ENCODE results near the gene GALNT10. TPM values are rescaled to one million over a fixed set of nuclear protein-coding genes. Genes with fewer than 3 reads are reported as not detected.

GALNT10 gene
- total and polyA plus RNA-seq, 2 donors from 2014 or later: 13.0 to 44.3 TPM

DNA sequence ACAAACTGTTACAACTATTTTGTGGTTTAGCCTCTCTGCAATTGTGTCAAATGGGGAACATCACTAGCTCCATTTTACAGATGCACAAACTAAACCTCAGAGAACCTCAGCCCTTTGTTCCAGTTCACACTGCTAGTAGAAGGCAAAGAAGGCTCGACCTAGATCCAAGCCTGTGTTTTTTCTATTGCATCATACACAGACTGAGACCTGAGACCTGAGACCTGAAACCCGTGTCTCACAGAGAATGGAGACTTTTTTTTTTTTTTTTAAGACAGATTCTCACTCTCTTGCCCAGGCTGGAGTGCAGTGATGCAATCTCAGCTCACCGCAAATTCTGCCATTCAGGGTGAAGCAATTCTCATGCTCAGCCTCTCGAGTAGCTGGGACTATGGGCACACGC is 120.8 kb downstream of the GALNT10 start:
- Histone ChIP-seq H3K4me1 (ENCODE audit: control insufficient read depth in 2 of 3, insufficient read depth in 2 of 3, low read depth in 1 of 3, low read length in 3 of 3) (peaks cover 0 to 3% (median 0%) of the 10 kb centered on the region in 3 donors), H3K27ac (ENCODE audit: low read depth in 2 of 2, low read length in 2 of 2) (no peak overlapping the region), H3K36me3 (ENCODE audit: control insufficient read depth in 2 of 3, insufficient read depth in 3 of 3, low read length in 3 of 3) (no peaks in the 10 kb centered on the region), H3K9ac (ENCODE audit: low read length in 3 of 3) (no peak overlapping the region), H3K9me3 (ENCODE audit: control insufficient read depth in 2 of 3, insufficient read depth in 1 of 3, low read length in 3 of 3) (no peaks in the 10 kb centered on the region), H3K27me3 (ENCODE audit: control insufficient read depth, insufficient read depth, low read length) (no peaks in the 10 kb centered on the region), H3K4me3 (ENCODE audit: low read length in 3 of 3) (no peak overlapping the region)
- intact Hi-C loops (cut with DNase I): no loop called here
- DNase-seq (no peak), FAIRE-seq (no peak)
- TF ChIP-seq CTCF (IDR thresholded peaks at IDR 0.05; ENCODE audit: borderline replicate concordance, extremely low read depth, insufficient read depth): no peak

- no peak overlapping the region for H3K4me3 ChIP-seq (ENCODE audit: low read length in 3 of 3)
- no peak for FAIRE-seq
- H3K9ac ChIP-seq (ENCODE audit: low read length in 3 of 3): no peak overlapping the region
- H3K27me3 ChIP-seq (ENCODE audit: control insufficient read depth, insufficient read depth, low read length): no peaks in the 10 kb centered on the region
- no peak for TF ChIP-seq CTCF (IDR thresholded peaks at IDR 0.05; ENCODE audit: borderline replicate concordance, extremely low read depth, insufficient read depth)
- no peaks in the 10 kb centered on the region for H3K9me3 ChIP-seq (ENCODE audit: control insufficient read depth in 2 of 3, insufficient read depth in 1 of 3, low read length in 3 of 3)
- no peaks in the 10 kb centered on the region for H3K36me3 ChIP-seq (ENCODE audit: control insufficient read depth in 2 of 3, insufficient read depth in 3 of 3, low read length in 3 of 3)
- no peak for DNase-seq
- H3K4me1 ChIP-seq (ENCODE audit: control insufficient read depth in 2 of 3, insufficient read depth in 2 of 3, low read depth in 1 of 3, low read length in 3 of 3): peaks cover 0 to 3% (median 0%) of the 10 kb centered on the region in 3 donors
- H3K27ac ChIP-seq (ENCODE audit: low read depth in 2 of 2, low read length in 2 of 2): no peak overlapping the region
- intact Hi-C loops (cut with DNase I): no loop called here
These were observed 121.5 kb downstream of the GALNT10 start for GRCh38 chr5:154312000-154312399.

GRCh38 chr5:154312576-154312975 is 122.0 kb downstream of the GALNT10 start:
- intact Hi-C loops (cut with DNase I): no loop called here
- FAIRE-seq: no peak

More at GRCh38 chr5:154312576-154312975, 122.0 kb downstream of the GALNT10 start:
- H3K9ac ChIP-seq (ENCODE audit: low read length in 3 of 3): no peak overlapping the region
- no peak overlapping the region for H3K27ac ChIP-seq (ENCODE audit: low read depth in 2 of 2, low read length in 2 of 2)
- peaks cover 0 to 3% (median 0%) of the 10 kb centered on the region in 3 donors for H3K4me1 ChIP-seq (ENCODE audit: control insufficient read depth in 2 of 3, insufficient read depth in 2 of 3, low read depth in 1 of 3, low read length in 3 of 3)
- no peak overlapping the region for H3K4me3 ChIP-seq (ENCODE audit: low read length in 3 of 3)
- no peak for TF ChIP-seq CTCF (IDR thresholded peaks at IDR 0.05; ENCODE audit: borderline replicate concordance, extremely low read depth, insufficient read depth)
- no peak for DNase-seq
- H3K9me3 ChIP-seq (ENCODE audit: control insufficient read depth in 2 of 3, insufficient read depth in 1 of 3, low read length in 3 of 3): no peaks in the 10 kb centered on the region
- no peaks in the 10 kb centered on the region for H3K27me3 ChIP-seq (ENCODE audit: control insufficient read depth, insufficient read depth, low read length)
- no peaks in the 10 kb centered on the region for H3K36me3 ChIP-seq (ENCODE audit: control insufficient read depth in 2 of 3, insufficient read depth in 3 of 3, low read length in 3 of 3)
